Renal pelvis (tissue), 4 donors: ENCODE measurements around the gene TANGO6. TPM values are rescaled to one million over a fixed set of nuclear protein-coding genes. Genes with fewer than 3 reads are reported as not detected.

Experiments used
- DNase-seq: peaks from one replicate; pipeline ENCODE4 v3.0.0-alpha.2; 2013
- polyA plus RNA-seq, 3 donors: library from polyadenylated mRNA; unstranded; fragments of 120-200 nt; gene quantifications; one replicate each; pipeline ENCODE4 v1.2.1, GENCODE V29; 2013; ENCODE audit not compliant: insufficient read length in 3 of 3

TANGO6 gene
- polyA plus RNA-seq, 3 donors: 5.3 to 6.0 (median 5.5) TPM

GRCh38 chr16:68907781-68908181 lies 64.5 kb downstream of the TANGO6 start:
- no peak for DNase-seq

- no peak for DNase-seq
Measured at GRCh38 chr16:68909099-68909733, 65.9 kb downstream of the TANGO6 start.

- DNase-seq: no peak
Measured at GRCh38 chr16:68910051-68910450, 66.7 kb downstream of the TANGO6 start.

GRCh38 chr16:68915589-68915988 lies 72.3 kb downstream of the TANGO6 start:
- DNase-seq: no peak

GRCh38 chr16:68917541-68917940 lies 74.2 kb downstream of the TANGO6 start:
- no peak for DNase-seq

GRCh38 chr16:68920349-68920748 lies 77.0 kb downstream of the TANGO6 start:
- DNase-seq: no peak

- DNase-seq: no peak
Measured at GRCh38 chr16:68921637-68922036, 78.3 kb downstream of the TANGO6 start.

- no peak for DNase-seq
Measured at GRCh38 chr16:68923116-68923515, 79.8 kb downstream of the TANGO6 start.

- DNase-seq: no peak
Measured at GRCh38 chr16:68927018-68927417, 83.7 kb downstream of the TANGO6 start.

GRCh38 chr16:68931196-68931595 lies 87.9 kb downstream of the TANGO6 start:
- no peak for DNase-seq

- DNase-seq: no peak
Measured at GRCh38 chr16:68934402-68934801, 91.1 kb downstream of the TANGO6 start.

GRCh38 chr16:68935008-68935407 lies 91.7 kb downstream of the TANGO6 start:
- DNase-seq: no peak

- no peak for DNase-seq
Measured at GRCh38 chr16:68936736-68937631, 93.7 kb downstream of the TANGO6 start.

- DNase-seq: no peak
Measured at GRCh38 chr16:68939692-68940320, 96.5 kb downstream of the TANGO6 start.

GRCh38 chr16:68940816-68941215 lies 97.5 kb downstream of the TANGO6 start:
- peak; percentile 39 for DNase-seq

- peak; percentile 36 for DNase-seq
Measured at GRCh38 chr16:68943961-68944360, 100.6 kb downstream of the TANGO6 start.

GRCh38 chr16:68948230-68948910 lies 105.0 kb downstream of the TANGO6 start:
- DNase-seq: no peak

- DNase-seq: no peak
Measured at GRCh38 chr16:68951991-68952877, 108.9 kb downstream of the TANGO6 start.

GRCh38 chr16:68954911-68955635 lies 111.7 kb downstream of the TANGO6 start:
- DNase-seq: no peak

- no peak for DNase-seq
Measured at GRCh38 chr16:68960910-68961309, 117.6 kb downstream of the TANGO6 start.
